ENCODE measurements around the gene GRIN3B.
"Not testable (repeated sequence)": the region's sequence is repeated elsewhere in the genome, so short reads cannot be mapped to it uniquely, and the experiment has no call there.

The GRIN3B gene

DNA sequence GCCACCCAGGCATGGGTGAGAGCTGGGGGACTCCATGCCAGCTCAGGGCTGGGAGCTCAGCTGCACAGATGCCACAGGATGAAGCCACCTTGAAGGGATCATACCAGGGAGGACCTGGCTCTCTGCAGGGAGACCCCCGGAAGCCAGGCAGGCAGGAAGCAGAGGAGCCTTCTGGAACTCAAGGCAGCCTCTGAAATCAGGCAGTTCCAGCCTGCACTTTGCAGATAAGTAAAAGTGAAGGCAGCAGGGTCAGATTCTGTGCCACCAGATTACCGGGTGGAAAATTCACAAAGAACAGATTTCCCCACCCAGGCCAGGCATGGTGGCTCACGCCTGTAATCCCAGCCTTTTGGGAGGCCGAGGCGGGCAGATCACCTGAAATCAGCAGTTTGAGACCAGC lies 18.2 kb downstream of the GRIN3B start:
- DNase-seq (ENCODE audit: low read depth in 1 of 2, low spot score in 1 of 2) = no peak

DNA sequence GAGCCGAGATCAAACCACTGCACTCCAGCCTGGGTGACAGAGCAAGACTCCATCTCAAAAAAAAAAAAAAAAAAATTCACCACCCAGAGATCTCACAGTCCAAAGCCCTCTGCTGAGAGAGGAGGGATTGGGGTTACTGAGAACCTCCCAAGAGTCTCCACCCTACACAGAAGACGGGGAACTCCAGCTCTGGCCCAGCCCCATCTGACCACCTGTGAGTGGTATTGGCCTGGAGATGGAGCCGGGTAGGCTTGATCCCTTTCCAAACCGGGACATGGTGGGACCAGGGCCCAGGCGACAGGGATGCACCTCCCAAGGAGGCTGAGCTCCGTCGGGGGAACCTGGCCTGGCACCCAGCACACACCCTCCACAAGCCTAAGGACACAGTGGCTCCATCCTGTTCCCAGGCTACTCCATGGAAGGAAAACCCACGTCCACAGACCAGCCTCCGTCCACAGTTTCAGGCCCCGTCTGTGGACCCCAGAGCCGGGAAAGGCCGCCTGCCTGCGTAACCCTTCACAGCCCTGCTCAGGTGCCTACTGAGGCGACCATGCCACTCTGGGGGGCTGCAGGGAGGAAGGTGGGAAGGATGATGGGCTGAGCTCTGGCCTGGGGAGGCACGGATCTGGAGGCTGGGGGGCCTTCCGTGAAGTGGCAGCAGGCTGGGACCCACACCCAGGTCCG lies 18.9 kb downstream of the GRIN3B start:
- no peak for DNase-seq (ENCODE audit: low read depth in 1 of 2, low spot score in 1 of 2)

DNA sequence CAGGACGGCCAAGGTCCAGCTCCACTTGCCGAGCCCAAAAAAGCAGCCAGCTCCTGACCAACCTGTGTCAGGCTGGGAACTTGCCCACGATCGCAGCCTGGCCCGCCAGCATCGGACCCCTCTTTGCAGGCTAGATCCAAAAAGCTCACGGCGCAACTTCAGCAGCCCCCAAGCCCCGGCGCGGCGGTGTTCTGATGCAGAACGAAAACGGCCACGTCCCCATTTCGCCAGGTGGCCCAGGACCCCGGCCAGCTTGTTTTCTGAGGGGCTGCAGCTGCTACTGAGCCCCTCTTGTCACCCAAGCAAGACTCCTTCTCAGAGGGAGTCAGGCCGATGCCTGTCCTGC lies 19.4 kb downstream of the GRIN3B start:
- no peak for DNase-seq (ENCODE audit: low read depth in 1 of 2, low spot score in 1 of 2)

DNA sequence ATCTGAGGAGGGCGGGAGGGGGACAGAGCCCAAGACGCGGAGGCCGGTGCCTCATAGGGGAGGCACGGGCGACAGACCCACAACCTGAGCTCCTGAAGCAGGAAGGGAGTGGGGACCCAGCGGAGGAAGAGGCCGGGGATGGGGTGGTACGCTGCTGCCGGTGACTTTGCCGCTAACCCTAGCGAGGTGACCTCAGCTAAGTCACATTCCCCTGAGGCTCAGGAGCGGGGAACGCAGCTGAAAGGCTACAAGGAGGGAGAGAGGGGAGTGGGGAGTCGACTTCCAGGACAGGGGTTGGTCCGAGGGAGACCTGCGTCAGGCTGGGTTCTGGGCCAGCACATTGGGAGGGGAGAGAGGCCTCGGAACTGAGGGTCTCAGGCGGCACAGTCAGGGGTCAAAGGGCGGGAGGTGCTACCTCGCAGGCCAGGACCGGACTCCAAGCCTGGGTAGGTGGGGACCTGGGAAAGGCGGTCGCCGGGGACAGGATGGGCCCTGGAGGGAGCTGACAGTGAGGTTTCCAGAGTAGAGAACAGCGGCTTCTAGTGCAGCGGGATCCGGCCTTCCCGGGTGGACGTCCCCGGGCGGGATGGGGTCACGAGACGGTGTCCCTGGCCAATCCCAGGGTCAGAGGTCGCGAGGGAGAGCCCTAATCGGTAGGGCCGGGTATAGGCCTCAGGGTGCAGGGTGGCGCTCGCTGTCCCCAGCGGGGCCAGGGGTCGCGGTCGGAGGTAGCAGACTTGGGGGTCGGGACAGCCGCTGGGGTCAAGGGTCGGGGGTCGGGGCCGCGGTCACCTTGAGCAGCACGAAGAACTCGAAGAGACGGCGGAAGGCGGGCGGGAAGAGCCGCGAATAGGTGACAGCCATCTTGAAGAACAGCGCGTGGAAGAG lies 20.0 kb downstream of the GRIN3B start:
- no peak for DNase-seq (ENCODE audit: low read depth in 1 of 2, low spot score in 1 of 2)

DNA sequence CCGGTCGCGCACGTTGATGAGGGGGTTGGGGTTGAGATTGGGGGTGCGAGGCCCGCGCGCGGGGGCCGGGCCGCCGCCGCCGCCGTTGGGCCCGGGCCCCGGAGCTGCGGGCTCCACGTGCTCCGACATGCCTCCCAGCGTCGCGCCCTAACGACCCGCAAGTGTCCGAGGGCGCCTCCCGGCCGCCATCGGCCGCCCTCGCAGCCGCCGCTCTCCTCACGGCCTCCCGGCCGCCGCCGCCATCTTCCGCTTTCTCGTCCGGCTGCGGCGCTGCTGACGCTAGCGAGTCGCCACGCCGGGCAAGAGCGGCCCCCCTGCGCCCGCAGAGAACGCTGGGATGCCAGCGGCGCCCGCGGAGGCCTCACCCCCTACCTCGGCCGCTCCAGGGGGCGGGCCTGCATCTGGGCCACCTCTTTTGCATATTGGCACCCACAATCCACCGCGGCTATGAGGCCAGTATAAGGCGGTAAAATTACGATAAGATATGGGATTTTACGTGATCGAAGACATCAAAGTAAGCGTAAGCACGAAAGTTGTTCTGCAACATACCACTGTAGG lies 20.7 kb downstream of the GRIN3B start, which contains the start of gene TMEM259:
TMEM259 (minus strand) TSS at position 256 of the 558 bp plus-strand sequence; CDS start at position 129, 127 bp downstream.
- peak; percentile 94 to 97 for DNase-seq (ENCODE audit: low read depth in 1 of 2, low spot score in 1 of 2)

DNA sequence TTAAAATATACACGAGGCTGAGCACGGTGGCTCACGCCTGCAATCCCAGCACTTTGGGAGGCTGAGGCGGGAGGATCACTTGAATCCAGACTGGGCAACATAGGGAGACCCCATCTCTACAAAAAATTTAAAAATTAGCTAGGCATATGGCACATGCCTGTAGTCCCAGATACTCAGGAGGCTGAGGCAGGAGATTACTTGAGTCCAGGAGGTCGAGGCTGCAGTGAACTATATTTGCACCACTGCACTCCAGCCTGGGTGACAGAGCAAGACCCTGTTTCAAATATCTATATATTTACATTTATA lies 23.6 kb downstream of the GRIN3B start:
- not testable (repeated sequence) for DNase-seq (ENCODE audit: low read depth in 1 of 2, low spot score in 1 of 2)

DNA sequence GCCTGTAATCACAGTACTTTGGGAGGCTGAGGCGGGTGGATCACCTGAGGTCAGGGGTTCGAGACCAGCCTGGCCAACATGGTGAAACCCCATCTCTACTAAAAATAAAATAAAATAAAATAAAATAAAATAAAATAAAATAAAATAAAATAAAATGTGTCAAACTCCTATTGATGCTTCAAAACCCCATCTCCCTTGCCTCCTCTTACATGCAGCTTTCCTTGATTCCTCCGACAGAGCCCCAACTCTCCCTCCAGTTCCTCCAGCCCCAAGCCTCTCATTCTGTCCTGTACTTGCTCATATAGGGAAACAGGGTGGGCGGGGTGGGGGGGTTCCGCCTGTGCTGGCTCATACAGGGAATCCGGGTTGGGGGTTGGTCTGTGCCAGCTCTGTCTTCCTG lies 24.9 kb downstream of the GRIN3B start:
- not testable (repeated sequence) for DNase-seq (ENCODE audit: low read depth in 1 of 2, low spot score in 1 of 2)

DNA sequence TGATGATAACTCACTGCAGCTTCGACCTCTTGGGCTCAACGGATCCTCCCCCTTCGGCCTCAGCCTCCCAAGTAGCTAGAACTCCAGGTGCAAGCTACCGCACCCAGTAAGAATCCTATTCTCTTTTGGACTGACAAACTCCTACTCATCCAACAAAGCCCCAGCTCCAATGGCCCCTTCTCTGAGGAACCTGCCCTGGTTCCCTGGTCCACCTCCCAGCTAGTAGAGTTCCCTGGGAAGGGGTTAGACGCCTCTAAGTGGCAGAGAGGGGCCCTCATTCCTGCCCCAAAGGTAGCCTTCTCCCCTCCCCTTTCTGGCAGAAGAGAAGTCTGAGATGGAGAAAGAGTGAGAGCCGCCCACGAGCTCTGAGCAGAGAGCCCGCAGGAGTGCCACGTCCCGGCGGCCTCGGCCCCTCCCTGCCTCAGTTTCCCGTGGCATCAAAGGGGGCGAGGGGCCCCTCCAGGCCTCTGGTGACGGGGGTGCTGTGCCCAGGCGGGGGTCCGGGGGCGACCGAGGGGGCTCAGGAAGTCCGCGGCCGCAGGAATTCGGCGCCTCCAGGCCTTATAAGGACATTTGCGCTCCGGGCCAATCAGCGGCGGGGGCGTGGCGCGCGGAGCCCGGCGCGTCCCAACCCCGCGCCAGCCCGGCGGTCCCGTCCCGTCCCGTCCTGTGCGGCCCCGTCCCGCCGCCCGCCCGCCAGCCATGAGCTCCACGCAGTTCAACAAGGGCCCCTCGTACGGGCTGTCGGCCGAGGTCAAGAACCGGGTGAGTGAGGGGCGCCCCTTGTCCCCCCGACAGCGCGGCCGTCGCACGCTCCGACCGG lies 26.0 kb downstream of the GRIN3B start, which contains the start of gene CNN2:
CNN2 (plus strand) TSS at position 649 of the 823 bp plus-strand sequence; CDS start at position 703, 54 bp downstream.
- peak; percentile 44 to 58 for DNase-seq (ENCODE audit: low read depth in 1 of 2, low spot score in 1 of 2)

DNA sequence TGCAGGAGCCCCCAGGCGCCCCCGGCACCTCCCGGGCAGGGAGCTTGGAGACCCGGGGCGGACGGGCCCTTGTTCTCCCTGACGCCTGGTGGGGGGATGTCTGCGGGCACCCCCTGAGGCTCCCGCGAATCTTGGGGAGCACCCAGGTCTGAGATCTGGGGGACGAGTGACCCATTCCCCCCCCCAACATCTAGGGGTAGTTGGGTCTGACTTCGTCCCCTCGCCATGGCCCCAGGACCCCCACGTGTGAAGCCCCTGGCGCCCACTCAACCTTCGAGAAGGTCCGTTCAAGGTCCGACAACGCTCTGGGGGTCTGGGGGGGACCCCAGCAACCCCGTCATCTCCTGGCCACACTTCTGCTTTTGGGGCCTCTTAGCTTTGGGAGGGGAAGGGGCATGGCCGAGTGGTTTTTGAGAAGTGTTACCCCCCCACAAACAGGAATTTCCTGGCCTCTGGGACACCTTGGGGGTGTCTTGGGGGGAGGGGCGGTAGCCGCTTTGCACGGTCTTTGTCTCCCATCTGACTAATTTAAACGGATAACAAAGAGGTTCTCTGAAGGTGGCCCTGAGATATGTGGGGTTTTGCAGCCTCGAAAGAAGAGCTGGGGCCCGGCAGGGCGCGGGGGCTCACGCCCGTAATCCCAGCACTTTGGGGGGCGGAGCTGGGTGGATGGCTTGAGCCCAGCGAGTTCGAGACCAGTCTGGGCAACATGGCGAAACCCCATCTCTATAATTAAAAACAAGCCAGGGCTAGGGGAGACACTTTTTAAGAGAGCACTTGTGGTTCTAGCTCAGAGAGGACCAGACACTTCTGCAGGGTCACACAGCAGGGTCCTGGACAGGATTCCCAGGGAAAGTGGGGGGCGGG lies 26.8 kb downstream of the GRIN3B start:
- DNase-seq (ENCODE audit: low read depth in 1 of 2, low spot score in 1 of 2) = no peak

DNA sequence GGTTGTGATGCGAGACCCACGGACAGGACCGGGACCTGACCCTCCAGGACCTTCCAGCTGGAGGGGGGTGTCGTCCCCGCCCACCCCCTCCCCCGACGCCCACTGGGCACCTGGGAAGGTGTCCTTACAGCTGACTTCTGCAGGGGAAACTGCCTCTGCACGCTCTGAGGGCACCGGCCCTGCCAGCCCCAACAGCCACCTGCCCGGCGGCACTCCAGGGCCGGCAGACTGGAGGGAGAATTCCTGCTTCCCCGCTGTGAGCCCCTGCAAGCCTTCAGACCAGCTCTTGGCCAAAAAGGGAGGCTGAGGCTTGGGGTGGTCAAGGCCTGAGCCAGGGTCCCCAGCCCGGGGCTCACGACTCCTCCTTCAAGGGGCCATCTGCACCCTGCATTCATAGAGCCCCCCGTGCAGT lies 27.4 kb downstream of the GRIN3B start:
- no peak for DNase-seq (ENCODE audit: low read depth in 1 of 2, low spot score in 1 of 2)

DNA sequence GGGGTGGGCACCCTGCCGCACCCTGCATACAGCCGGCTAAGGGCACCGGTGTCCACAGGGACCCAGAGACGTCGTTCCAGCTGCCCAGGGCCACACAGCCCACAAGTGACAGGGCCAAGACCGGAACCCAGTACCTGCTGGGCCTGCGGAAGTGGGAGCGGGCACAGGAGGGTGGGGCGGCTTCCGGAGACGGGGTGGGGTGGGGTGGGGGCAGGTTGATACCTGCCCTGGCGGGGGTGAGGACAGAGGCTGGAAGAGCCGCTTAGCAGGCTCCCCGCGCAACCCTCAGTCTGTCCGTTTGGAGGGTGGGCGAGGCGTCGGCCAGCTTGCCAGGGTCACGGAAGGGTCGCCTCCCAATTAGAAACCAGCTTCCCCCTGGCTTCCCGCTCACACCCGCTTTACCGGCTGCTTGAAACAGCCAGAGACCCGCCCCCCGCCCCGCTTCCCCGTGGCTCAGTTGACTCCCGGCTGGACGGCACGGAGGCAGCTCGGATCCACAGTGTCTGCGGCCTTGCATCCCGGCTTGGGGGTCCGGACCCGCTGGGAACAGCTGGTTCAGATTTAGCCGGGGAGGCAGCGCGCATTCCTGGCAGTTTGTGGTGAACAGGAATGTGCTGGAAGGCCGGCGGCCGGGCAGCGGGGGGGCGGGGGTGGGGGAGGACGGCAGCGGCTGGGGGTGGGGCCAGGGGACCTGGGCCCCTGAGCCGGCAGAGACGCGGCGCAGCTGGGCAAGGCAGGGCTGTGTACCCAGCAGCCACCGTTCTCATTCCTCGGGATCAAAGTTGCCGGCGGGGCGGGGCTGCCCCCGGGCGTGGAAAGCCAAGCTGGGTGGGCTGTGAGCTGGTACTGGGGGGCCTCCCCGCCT lies 28.1 kb downstream of the GRIN3B start:
- peak in 1 of 2 donors; percentile 38 for DNase-seq (ENCODE audit: low read depth in 1 of 2, low spot score in 1 of 2)

DNA sequence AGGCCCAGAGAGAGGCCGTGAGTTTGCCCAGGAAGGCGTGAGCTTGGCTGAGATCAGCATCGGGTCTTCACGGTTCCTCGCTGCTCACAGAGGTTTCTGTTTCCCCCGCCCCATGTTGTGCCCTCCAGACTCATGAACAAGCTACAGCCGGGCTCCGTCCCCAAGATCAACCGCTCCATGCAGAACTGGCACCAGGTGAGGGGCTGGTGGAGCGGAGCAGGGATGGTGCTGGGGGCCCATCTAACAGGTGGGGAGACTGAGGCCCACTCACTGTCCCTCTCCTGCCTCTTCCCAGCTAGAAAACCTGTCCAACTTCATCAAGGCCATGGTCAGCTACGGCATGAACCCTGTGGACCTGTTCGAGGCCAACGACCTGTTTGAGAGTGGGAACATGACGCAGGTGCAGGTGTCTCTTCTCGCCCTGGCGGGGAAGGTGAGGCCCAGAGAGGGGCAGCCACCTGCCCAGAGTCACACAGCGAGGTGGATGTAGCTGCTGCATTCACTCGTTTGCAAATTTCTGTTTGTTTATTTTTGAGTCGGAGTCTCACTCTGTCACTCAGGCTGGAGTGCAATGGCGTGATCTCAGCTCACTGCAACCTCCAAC lies 32.1 kb downstream of the GRIN3B start:
- no peak for DNase-seq (ENCODE audit: low read depth in 1 of 2, low spot score in 1 of 2)

DNA sequence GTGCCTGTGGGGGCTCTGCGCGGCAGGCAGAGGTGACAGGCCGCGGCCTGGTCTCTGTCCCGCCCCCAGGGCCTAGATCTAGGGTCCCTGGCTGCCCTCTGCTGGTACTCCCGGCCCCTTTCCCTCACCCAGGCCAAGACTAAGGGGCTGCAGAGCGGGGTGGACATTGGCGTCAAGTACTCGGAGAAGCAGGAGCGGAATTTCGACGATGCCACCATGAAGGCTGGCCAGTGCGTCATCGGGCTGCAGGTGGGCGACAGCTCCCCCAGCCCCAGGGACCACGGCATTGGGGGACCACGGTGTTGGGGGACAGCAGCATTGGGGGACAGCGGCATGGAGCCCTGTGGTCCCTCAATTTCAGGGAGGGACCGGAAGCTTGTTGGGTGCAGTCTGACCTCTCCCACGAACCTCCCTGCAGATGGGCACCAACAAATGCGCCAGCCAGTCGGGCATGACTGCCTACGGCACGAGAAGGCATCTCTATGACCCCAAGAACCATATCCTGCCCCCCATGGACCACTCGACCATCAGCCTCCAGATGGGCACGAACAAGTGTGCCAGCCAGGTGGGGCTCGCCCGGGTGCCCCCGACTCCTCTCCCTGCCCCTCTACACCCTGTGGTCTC lies 35.9 kb downstream of the GRIN3B start:
- no peak for DNase-seq (ENCODE audit: low read depth in 1 of 2, low spot score in 1 of 2)

DNA sequence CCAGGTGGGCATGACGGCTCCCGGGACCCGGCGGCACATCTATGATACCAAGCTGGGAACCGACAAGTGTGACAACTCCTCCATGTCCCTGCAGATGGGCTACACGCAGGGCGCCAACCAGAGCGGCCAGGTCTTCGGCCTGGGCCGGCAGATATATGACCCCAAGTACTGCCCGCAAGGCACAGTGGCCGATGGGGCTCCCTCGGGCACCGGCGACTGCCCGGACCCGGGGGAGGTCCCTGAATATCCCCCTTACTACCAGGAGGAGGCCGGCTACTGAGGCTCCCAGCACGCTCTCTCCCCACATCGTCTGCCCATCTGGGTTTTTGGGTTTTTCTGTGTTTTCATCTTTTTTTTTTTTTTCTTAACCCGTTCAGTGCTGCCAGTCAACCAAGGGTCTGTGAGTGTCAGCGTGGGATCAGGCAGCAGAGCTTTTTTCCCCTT lies 37.4 kb downstream of the GRIN3B start:
- DNase-seq (ENCODE audit: low read depth in 1 of 2, low spot score in 1 of 2) = no peak

DNA sequence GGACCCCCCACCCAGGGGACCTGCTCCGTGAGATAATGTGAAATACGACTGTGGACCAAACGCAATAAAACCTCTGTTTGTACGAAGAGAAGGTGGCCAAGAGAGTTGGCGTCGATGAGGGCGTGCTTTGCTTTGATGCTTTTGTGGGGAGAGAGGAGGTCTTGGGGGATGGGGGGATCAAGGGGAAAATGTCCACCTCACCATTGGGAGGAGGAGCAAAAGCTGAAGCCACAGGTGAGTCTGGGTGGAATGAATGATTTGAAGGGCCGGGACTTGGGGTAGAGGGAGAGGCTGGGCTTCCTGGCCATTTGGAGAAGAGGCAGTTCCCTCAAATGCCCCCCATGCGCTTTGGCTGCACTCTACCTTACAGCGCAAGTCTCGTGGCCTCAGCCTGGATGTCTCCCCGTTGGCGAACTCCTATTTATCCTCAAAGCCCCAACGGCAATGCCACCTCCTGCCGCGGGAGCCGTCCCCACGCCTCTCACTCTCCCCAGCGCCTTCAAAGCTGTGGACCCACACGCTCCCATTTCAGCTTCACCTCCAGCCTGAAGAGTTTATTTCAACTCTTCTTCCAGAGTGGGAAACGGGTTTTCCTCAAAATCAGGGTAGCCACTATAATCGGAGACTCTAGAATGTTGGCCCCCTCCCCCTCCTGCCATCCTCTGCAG lies 38.9 kb downstream of the GRIN3B start:
- no peak for DNase-seq (ENCODE audit: low read depth in 1 of 2, low spot score in 1 of 2)

DNA sequence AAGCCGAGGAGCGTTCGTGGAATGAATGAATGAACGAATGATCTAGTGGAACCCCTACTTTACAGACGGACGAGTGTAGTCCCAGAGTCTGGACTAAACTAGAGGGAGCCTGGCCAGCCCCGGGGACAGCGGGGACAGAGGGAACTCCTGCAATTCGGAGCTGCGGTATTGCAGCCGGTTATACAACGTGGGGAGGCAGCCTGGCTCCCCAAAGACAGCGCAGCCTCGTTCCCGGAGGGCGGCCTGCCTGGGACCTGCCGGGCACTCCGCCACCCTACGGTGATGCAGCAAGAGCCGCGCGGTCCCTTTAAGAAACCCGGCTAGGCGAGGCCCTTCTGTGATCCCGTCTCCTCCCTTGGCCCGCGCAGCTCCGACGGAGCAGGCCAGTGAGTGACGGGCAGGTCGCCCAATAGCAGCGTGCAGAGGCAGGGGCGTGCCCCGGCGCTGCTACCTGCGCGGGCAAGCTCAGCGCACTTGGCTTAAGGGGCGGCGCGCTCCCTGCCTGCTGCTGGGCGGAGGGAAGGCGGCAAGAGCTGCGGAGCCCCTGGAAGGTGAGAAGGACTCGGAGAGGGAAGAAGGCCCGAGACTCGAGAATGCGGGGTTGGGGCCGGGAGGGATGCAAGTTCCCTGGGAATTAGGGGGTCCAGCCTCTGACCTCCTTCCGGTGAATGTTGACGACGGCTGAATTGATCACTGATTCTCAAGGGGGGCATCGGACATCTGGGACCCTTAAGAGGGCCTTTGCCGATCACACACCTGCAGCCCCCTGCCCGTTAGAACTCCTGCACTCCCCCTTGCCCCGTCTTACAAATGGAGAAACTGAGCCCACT lies 39.6 kb downstream of the GRIN3B start, which contains the start of gene ABCA7:
ABCA7 (plus strand) TSS at position 462 of the 830 bp plus-strand sequence. CDS start 1,255 bp downstream, outside the sequence.
- DNase-seq (ENCODE audit: low read depth in 1 of 2, low spot score in 1 of 2) = peak; percentile 98 to 100

Data from stimulated activated CD4-positive, alpha-beta T cell treated with anti-CD3 and anti-CD28 coated beads, Interleukin-15, amount 100 ng/mL, for 1 hour (primary cell).